Choroid plexus epithelial cell (primary cell): Measurements from ENCODE around the gene CTNNAL1.

Source experiments
- DNase-seq: peaks from one replicate; pipeline ENCODE4 v3.0.0-alpha.2; 2010; ENCODE audit warnings: low read depth
- H3K4me3 ChIP-seq: 2 replicates; pipeline ENCODE4 v1.5.1; 2011; ENCODE audit warnings: low read depth, mild to moderate bottlenecking, control low read depth, low read length, moderate library complexity
- CTCF ChIP-seq: conservative IDR thresholded peaks from 2 replicates; pipeline ENCODE4 v1.5.1; 2011; ENCODE audit warnings: low read depth, mild to moderate bottlenecking, control low read depth, inconsistent platforms, low read length, moderate library complexity

The CTNNAL1 gene

GRCh38 chr9:109048822-109049221, 35.5 kb upstream of the CTNNAL1 start:
- no peak for TF ChIP-seq CTCF
- no peak overlapping the region for H3K4me3 ChIP-seq
- DNase-seq: no peak

- no peak for DNase-seq
- no peak for TF ChIP-seq CTCF
- H3K4me3 ChIP-seq: no peak overlapping the region
Observed at GRCh38 chr9:109047259-109047658, 34.0 kb upstream of the CTNNAL1 start.

- TF ChIP-seq CTCF: no peak
- no peak for DNase-seq
- H3K4me3 ChIP-seq: no peak overlapping the region
Observed at GRCh38 chr9:109046346-109046745, 33.0 kb upstream of the CTNNAL1 start.

DNA sequence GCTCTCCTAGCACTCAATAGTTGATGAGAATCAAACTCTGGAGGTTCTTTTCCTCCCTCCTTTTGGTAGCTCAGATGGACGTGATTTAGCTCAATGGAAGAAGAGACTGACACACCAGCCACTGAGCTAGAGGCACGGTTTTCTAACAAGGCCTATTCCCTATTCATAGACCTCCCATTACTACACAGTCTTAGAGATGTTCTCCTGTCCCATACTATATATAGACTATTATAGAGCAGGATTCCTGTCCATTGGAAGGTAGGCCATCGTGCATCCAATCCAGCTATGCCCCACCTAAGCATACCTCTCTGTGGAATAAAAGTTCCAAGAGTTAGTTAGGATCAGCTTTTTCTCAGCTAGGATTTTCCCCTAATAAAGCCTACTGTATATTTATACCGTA, 30.3 kb upstream of the CTNNAL1 start:
- DNase-seq: no peak
- TF ChIP-seq CTCF: no peak
- no peak overlapping the region for H3K4me3 ChIP-seq

DNA sequence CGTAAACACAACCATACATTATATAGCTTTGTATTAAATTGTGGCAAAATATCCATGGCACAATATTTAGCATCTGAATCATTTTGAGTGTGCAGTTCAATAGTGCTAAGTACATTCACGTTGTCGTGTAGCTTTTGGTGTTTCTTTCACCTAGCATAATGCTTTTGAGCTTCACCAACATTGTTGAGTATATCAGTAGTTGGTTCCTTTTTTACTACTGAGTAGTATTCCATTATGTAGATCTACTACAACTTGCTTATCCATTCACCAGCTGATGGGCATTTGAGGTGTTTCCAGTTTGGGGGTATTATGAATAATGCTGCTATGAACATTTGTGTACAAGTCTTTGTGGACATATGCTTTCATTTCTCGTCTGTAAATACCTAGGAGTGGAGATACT, 27.3 kb upstream of the CTNNAL1 start:
- no peak overlapping the region for H3K4me3 ChIP-seq
- TF ChIP-seq CTCF: no peak
- no peak for DNase-seq

DNA sequence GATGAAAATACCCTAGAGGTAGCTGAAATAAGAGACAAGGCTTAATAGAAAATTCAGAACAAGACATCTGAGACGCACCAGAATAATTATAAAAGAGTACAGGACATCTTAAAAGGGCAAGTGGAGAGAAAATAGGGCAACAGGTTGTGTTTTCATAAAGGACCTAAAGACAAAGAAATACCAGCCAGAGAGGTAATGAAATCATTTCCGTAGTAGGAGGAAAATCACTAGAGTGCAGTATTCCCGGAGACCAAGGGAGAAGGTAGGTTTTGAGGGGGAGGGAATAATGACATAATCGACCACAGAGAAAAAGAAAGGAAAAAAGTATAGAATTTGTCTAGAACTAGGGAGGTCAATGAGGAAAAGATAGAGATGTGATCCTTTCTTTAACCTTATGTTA, 26.2 kb upstream of the CTNNAL1 start:
- no peak for DNase-seq
- no peak overlapping the region for H3K4me3 ChIP-seq
- no peak for TF ChIP-seq CTCF

GRCh38 chr9:109037946-109038715, 24.8 kb upstream of the CTNNAL1 start:
- no peak overlapping the region for H3K4me3 ChIP-seq
- no peak for TF ChIP-seq CTCF
- DNase-seq: no peak
